Measurements from ENCODE around the gene HNRNPF. TPM values are rescaled to one million over a fixed set of nuclear protein-coding genes. Genes with fewer than 3 reads are reported as not detected.
"Not testable (repeated sequence)": the region's sequence is repeated elsewhere in the genome, so short reads cannot be mapped to it uniquely, and the experiment has no call there.

HNRNPF gene
- total and polyA plus RNA-seq, 4 donors = 64.5 to 150 (median 113) TPM

DNA sequence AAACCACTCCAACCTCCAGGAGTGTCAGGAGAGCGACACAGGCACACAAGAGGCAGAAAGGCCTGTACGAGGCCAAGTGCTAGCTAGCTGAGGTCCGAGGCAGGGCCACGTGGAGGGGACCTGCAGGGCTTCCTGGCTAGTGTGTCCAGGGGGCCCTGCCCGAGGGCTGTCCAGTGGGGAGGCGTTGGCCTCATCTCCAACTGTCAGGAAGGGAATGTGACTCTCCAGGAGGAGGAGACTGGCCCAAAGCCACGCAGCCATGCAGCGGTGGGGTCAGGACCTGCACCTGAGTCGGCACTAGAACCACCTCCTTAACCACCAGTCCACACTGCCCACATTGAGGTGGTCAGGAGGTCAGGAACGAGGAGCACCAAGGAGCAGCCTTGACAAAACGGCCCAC, 69.8 kb downstream of the HNRNPF start (continued):
- no peak for TF ChIP-seq JUND (IDR thresholded peaks at IDR 0.05)
- no peak for TF ChIP-seq GABPA (IDR thresholded peaks at IDR 0.05 in 1 of 2, conservative IDR thresholded peaks at IDR 0.05 in 1 of 2)
- TF ChIP-seq, protein P1, sequence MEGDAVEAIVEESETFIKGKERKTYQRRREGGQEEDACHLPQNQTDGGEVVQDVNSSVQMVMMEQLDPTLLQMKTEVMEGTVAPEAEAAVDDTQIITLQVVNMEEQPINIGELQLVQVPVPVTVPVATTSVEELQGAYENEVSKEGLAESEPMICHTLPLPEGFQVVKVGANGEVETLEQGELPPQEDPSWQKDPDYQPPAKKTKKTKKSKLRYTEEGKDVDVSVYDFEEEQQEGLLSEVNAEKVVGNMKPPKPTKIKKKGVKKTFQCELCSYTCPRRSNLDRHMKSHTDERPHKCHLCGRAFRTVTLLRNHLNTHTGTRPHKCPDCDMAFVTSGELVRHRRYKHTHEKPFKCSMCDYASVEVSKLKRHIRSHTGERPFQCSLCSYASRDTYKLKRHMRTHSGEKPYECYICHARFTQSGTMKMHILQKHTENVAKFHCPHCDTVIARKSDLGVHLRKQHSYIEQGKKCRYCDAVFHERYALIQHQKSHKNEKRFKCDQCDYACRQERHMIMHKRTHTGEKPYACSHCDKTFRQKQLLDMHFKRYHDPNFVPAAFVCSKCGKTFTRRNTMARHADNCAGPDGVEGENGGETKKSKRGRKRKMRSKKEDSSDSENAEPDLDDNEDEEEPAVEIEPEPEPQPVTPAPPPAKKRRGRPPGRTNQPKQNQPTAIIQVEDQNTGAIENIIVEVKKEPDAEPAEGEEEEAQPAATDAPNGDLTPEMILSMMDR (IDR thresholded peaks at IDR 0.05; ENCODE audit: low read depth, low read length, missing input control) = no peak
- TF ChIP-seq, protein P2, sequence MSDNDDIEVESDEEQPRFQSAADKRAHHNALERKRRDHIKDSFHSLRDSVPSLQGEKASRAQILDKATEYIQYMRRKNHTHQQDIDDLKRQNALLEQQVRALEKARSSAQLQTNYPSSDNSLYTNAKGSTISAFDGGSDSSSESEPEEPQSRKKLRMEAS (IDR thresholded peaks at IDR 0.05) = no peak
- no peak for TF ChIP-seq TAF1 (conservative IDR thresholded peaks at IDR 0.05)
- TF ChIP-seq YY1 (IDR thresholded peaks at IDR 0.05) = no peak
- TF ChIP-seq FOXA2 (IDR thresholded peaks at IDR 0.05) = no peak

DNA sequence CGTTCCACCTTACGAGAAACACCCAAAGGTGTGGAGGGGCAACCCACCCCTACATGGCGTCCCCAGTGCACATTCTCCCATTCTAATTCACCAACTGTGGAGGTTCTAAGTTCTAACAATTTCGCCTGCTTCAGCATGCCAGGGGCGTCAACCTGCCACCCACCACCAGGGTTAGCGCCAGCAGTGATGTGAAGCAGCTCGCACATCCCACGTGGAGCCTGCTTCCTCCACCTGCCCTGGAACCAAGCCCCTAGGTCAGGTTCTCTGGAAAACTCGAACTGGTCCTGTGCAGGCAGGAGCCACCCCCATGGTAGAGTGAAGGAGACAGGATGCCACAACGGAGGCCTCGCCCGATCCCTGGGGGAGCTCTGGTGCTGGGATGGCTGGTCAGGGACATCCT, 70.9 kb downstream of the HNRNPF start:
- TF ChIP-seq SP1 (IDR thresholded peaks at IDR 0.05) (no peak), NR2F2 (IDR thresholded peaks at IDR 0.05) (no peak), FOXA1 (IDR thresholded peaks at IDR 0.05) (no peak), GABPA (IDR thresholded peaks at IDR 0.05 in 1 of 2, conservative IDR thresholded peaks at IDR 0.05 in 1 of 2) (no peak), HNF4A (conservative IDR thresholded peaks at IDR 0.05) (no peak), JUND (IDR thresholded peaks at IDR 0.05) (no peak), HNF4G (IDR thresholded peaks at IDR 0.05) (no peak)
- TF ChIP-seq, protein P3, sequence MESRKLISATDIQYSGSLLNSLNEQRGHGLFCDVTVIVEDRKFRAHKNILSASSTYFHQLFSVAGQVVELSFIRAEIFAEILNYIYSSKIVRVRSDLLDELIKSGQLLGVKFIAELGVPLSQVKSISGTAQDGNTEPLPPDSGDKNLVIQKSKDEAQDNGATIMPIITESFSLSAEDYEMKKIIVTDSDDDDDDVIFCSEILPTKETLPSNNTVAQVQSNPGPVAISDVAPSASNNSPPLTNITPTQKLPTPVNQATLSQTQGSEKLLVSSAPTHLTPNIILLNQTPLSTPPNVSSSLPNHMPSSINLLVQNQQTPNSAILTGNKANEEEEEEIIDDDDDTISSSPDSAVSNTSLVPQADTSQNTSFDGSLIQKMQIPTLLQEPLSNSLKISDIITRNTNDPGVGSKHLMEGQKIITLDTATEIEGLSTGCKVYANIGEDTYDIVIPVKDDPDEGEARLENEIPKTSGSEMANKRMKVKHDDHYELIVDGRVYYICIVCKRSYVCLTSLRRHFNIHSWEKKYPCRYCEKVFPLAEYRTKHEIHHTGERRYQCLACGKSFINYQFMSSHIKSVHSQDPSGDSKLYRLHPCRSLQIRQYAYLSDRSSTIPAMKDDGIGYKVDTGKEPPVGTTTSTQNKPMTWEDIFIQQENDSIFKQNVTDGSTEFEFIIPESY (IDR thresholded peaks at IDR 0.05) = no peak
- Histone ChIP-seq H3K4me3 (ENCODE audit: low read depth in 1 of 3, low read length in 3 of 3) (no peak overlapping the region), H3K9ac (ENCODE audit: low read depth in 1 of 2, low read length in 2 of 2) (no peak overlapping the region), H3K27ac (ENCODE audit: low read depth in 1 of 2, low read length in 2 of 2) (no peak overlapping the region), H3K27me3 (ENCODE audit: control insufficient read depth in 4 of 4, insufficient read depth in 4 of 4, low read length in 3 of 4) (no peaks in the 10 kb centered on the region), H3K36me3 (ENCODE audit: control insufficient read depth in 4 of 4, insufficient read depth in 3 of 4, low read depth in 1 of 4, low read length in 3 of 4) (no peaks in the 10 kb centered on the region), H3K9me3 (ENCODE audit: control insufficient read depth in 4 of 4, low read length in 3 of 4) (no peaks in the 10 kb centered on the region), H3K4me1 (ENCODE audit: control insufficient read depth in 4 of 4, insufficient read depth in 4 of 4, low read length in 3 of 4) (no peaks in the 10 kb centered on the region)
- WGBS = 87% methylated on average over 12 of the region's 12 CpGs
- DNase-seq (ENCODE audit: low spot score) = no peak

DNA sequence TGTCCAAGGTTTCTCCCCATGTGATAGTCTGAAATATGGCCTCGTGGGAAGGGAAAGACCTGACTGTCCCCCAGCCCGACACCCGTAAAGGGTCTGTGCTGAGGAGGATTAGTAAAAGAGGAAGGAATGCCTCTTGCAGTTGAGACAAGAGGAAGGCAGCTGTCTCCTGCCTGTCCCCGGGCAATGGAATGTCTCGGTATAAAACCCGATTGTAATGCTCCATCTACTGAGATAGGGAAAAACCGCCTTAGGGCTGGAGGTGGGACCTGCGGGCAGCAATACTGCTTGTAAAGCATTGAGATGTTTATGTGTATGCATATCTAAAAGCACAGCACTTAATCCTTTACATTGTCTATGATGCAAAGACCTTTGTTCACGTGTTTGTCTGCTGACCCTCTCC, 71.5 kb downstream of the HNRNPF start:
- H3K36me3 ChIP-seq (ENCODE audit: control insufficient read depth in 4 of 4, insufficient read depth in 3 of 4, low read depth in 1 of 4, low read length in 3 of 4); H3K4me1 ChIP-seq (ENCODE audit: control insufficient read depth in 4 of 4, insufficient read depth in 4 of 4, low read length in 3 of 4); H3K9ac ChIP-seq (ENCODE audit: low read depth in 1 of 2, low read length in 2 of 2); H3K4me3 ChIP-seq (ENCODE audit: low read depth in 1 of 3, low read length in 3 of 3); H3K27ac ChIP-seq (ENCODE audit: low read depth in 1 of 2, low read length in 2 of 2); DNase-seq (ENCODE audit: low spot score); H3K9me3 ChIP-seq (ENCODE audit: control insufficient read depth in 4 of 4, low read length in 3 of 4); H3K27me3 ChIP-seq (ENCODE audit: control insufficient read depth in 4 of 4, insufficient read depth in 4 of 4, low read length in 3 of 4): not testable (repeated sequence)
- WGBS = 46% methylated on average over 7 of the region's 9 CpGs
